ENCODE data around the gene PKIG. TPM values are rescaled to one million over a fixed set of nuclear protein-coding genes. Genes with fewer than 3 reads are reported as not detected.

Gene PKIG
- total RNA-seq, 1 experiment from 2014 or later: 19.2 TPM

- H3K4me3 Mint-ChIP-seq (ENCODE audit: unreplicated experiment): no peak overlapping the region
- BruUV-seq (replicated peaks): no TSS peak
- H3K4me1 Mint-ChIP-seq (ENCODE audit: insufficient read depth, unreplicated experiment): peaks cover 24% of the 10 kb centered on the region
- peaks cover 7% of the 10 kb centered on the region for H3K9me3 Mint-ChIP-seq (ENCODE audit: unreplicated experiment)
- ChIA-PET POLR2A (interaction anchor here (0.7 to 1.5 kb wide), 2 partner anchors 29 to 42 kb away, joined by 3 to 4 read pairs; no protein-coding TSS in a partner anchor), CTCF (interaction anchor here (0.6 to 2.4 kb wide), 6 partner anchors 11 to 363 kb away, joined by 3 to 9 read pairs (median 4); no protein-coding TSS in a partner anchor)
- no peak for DNase-seq (ENCODE audit: unreplicated experiment)
- no peaks in the 10 kb centered on the region for H3K27me3 Mint-ChIP-seq (ENCODE audit: insufficient read depth, unreplicated experiment)
- intact Hi-C loops (cut with micrococcal nuclease): no loop called here
- no peaks in the 10 kb centered on the region for H3K36me3 Mint-ChIP-seq (ENCODE audit: insufficient read depth, unreplicated experiment)
- H3K27ac Mint-ChIP-seq (ENCODE audit: low read depth, unreplicated experiment): no peak overlapping the region
- TF ChIP-seq CTCF (IDR thresholded peaks at IDR 0.05; ENCODE audit: unreplicated experiment): no peak
Measured at GRCh38 chr20:44579313-44580081, 2.9 kb upstream of the PKIG start.

DNA sequence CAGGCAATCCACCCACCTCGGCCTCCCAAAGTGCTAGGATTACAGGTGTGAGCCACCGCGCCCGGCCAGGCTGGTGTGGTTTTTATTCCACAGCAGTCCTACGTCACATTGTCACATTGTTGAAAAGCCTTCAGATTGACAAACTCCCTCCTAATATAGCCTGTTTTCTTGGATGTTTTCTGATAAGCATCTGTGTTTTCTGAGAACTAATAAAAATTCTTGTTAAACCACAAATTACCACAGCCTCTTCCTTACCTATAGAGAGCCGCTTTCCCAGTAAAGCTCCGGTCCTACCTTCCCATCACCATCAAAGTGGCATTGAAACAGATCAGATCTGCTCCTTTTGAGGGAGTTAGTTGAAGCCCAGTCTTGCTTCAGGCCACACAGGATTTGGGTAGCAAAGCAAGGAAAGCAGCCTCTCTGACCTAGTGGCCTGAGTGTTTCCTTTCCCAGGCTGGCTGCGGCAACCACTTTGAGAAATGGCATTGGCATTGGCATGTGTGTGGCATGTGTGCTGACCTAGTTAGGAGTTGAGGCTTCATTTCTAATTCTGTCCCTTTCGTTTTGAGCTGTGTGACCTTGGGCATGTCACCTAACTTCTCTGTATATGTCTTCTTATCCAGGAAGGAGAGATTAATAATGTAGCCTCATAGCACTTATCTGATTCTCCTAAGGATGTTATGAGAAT is 1.7 kb upstream of the PKIG start:
- no peak overlapping the region for H3K4me3 Mint-ChIP-seq (ENCODE audit: unreplicated experiment)
- BruUV-seq (replicated peaks): no TSS peak
- intact Hi-C loops (cut with micrococcal nuclease): no loop called here
- ChIA-PET POLR2A (interaction anchor here (1.2 to 1.5 kb wide), 2 partner anchors 43 to 54 kb away, joined by 3 to 4 read pairs; no protein-coding TSS in a partner anchor), CTCF (interaction anchor here (0.7 to 2.4 kb wide), 6 partner anchors 10 to 110 kb away, joined by 3 to 9 read pairs (median 4); no protein-coding TSS in a partner anchor)
- peaks cover 23% of the 10 kb centered on the region for H3K4me1 Mint-ChIP-seq (ENCODE audit: insufficient read depth, unreplicated experiment)
- TF ChIP-seq CTCF (IDR thresholded peaks at IDR 0.05; ENCODE audit: unreplicated experiment): no peak
- no peaks in the 10 kb centered on the region for H3K27me3 Mint-ChIP-seq (ENCODE audit: insufficient read depth, unreplicated experiment)
- no peaks in the 10 kb centered on the region for H3K36me3 Mint-ChIP-seq (ENCODE audit: insufficient read depth, unreplicated experiment)
- H3K9me3 Mint-ChIP-seq (ENCODE audit: unreplicated experiment): peaks cover 7% of the 10 kb centered on the region
- H3K27ac Mint-ChIP-seq (ENCODE audit: low read depth, unreplicated experiment): no peak overlapping the region
- DNase-seq (ENCODE audit: unreplicated experiment): no peak

DNA sequence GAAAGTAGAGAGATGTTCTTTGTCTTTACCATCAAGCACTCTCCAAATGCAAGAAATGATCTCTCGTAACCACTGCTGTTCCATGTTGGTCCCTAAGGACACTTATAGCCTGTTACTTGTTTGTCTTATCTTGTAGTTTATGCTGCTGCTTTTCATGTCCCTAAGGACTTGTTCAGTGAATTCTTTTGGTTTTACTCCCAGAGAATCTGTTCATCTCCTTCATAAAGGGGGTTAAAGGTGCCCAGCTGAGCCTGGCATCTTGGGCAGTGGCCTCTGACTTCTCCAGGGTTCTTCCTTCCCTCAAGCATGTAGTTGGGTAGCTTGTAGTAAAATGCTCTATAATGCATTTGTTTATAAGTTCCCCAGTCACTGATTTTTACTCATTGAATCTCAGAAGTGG is 864 bp upstream of the PKIG start:
- Mint-ChIP-seq H3K27ac (ENCODE audit: low read depth, unreplicated experiment) (no peak overlapping the region), H3K4me3 (ENCODE audit: unreplicated experiment) (no peak overlapping the region), H3K36me3 (ENCODE audit: insufficient read depth, unreplicated experiment) (no peaks in the 10 kb centered on the region), H3K4me1 (ENCODE audit: insufficient read depth, unreplicated experiment) (peaks cover 15% of the 10 kb centered on the region), H3K27me3 (ENCODE audit: insufficient read depth, unreplicated experiment) (no peaks in the 10 kb centered on the region), H3K9me3 (ENCODE audit: unreplicated experiment) (peaks cover 7% of the 10 kb centered on the region)
- no peak for DNase-seq (ENCODE audit: unreplicated experiment)
- BruUV-seq (replicated peaks): no TSS peak
- ChIA-PET CTCF (interaction anchor here (0.7 to 1.2 kb wide), 2 partner anchors 28 to 47 kb away, joined by 3 to 5 read pairs; no protein-coding TSS in a partner anchor), POLR2A (interaction anchor here (1.2 kb wide), 1 partner anchor 55 kb away, joined by 3 read pairs; no protein-coding TSS in a partner anchor)
- no peak for TF ChIP-seq CTCF (IDR thresholded peaks at IDR 0.05; ENCODE audit: unreplicated experiment)
- intact Hi-C loops (cut with micrococcal nuclease): no loop called here

DNA sequence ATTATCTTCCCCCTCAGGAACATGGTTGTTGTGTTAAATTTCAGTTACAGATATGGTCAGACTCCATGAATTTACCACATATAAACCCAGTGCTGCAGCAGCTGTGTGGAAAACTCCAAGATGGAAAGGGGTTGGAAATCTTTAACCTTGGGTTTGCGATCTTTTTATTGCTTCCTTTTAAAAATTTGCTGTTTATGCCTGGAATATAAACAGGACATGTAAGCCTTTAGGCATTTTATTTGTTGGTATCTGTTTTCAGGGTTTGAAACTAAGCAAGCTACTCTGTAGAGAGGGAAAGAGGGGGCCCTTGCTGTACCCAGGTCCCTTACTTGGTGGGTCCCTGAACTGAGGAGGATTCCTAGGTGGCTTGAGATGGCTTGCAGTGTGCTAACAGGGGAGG is 778 bp downstream of the PKIG start:
- intact Hi-C loops (cut with micrococcal nuclease): no loop called here
- H3K36me3 Mint-ChIP-seq (ENCODE audit: insufficient read depth, unreplicated experiment): no peaks in the 10 kb centered on the region
- ChIA-PET CTCF (interaction anchor here (0.6 to 1.5 kb wide), 3 partner anchors 10 to 55 kb away, joined by 3 to 5 read pairs (median 4); no protein-coding TSS in a partner anchor), POLR2A (interaction anchor here (0.7 to 1.6 kb wide), 3 partner anchors 10 to 108 kb away, joined by 3 to 4 read pairs (median 3); no protein-coding TSS in a partner anchor)
- BruUV-seq (replicated peaks): no TSS peak
- H3K4me1 Mint-ChIP-seq (ENCODE audit: insufficient read depth, unreplicated experiment): peaks cover 10% of the 10 kb centered on the region
- no peak overlapping the region for H3K27ac Mint-ChIP-seq (ENCODE audit: low read depth, unreplicated experiment)
- no peaks in the 10 kb centered on the region for H3K27me3 Mint-ChIP-seq (ENCODE audit: insufficient read depth, unreplicated experiment)
- no peak for TF ChIP-seq CTCF (IDR thresholded peaks at IDR 0.05; ENCODE audit: unreplicated experiment)
- peaks cover 6% of the 10 kb centered on the region for H3K9me3 Mint-ChIP-seq (ENCODE audit: unreplicated experiment)
- no peak overlapping the region for H3K4me3 Mint-ChIP-seq (ENCODE audit: unreplicated experiment)
- no peak for DNase-seq (ENCODE audit: unreplicated experiment)

Data from MCF 10A (cell line).